Prostate gland (tissue), 2 donors: ENCODE measurements around the gene DHX40. TPM values are rescaled to one million over a fixed set of nuclear protein-coding genes. Genes with fewer than 3 reads are reported as not detected.

ENCODE experiments used
- DNase-seq: peaks from one replicate; pipeline ENCODE4 v3.0.0-alpha.2; 2019; ENCODE audit warnings: low spot score
- H3K27ac ChIP-seq, 2 donors: fragments of 200-600 bp; sonication (generic); 2 replicates each; pipeline ENCODE4 v1.5.1; 2017 to 2019
- H3K27me3 ChIP-seq: fragments of 200-600 bp; sonication (generic); replicated peaks from 2 replicates; pipeline ENCODE4 v1.5.1; 2019; ENCODE audit not compliant: insufficient read depth
- H3K36me3 ChIP-seq, 2 donors: fragments of 200-600 bp; sonication (generic); 1 replicate in 1 of 2; 2 replicates in 1 of 2; pipeline versions ENCODE4 v1.5.1 to v1.8.1; 2017 to 2019
- H3K4me1 ChIP-seq: fragments of 200-600 bp; sonication (generic); replicated peaks from 2 replicates; pipeline ENCODE4 v1.5.1; 2019
- H3K4me3 ChIP-seq, 2 donors: fragments of 200-600 bp; sonication (generic); 2 replicates each; pipeline ENCODE4 v1.5.1; 2017 to 2019
- H3K9me3 ChIP-seq: fragments of 200-600 bp; sonication (generic); 2 replicates; pipeline ENCODE4 v1.5.1; 2017
- CTCF ChIP-seq, 4 experiments: fragments of 200-600 bp in 2 of 4; fragments of 450-650 bp in 2 of 4; sonication (generic) in 2 of 4; IDR thresholded peaks; 1 replicate in 3 of 4; 2 replicates in 1 of 4; pipeline ENCODE4 v1.5.1; 2016 to 2019; ENCODE audit warnings: antibody characterized with exemption in 4 of 4, mild to moderate bottlenecking in 2 of 4, moderate library complexity in 2 of 4
- POLR2A ChIP-seq: fragments of 450-650 bp; IDR thresholded peaks from one replicate; pipeline ENCODE4 v1.6.1; 2016; ENCODE audit warnings: antibody characterized with exemption, mild to moderate bottlenecking
- POLR2AphosphoS5 ChIP-seq: sonication (generic); formaldehyde crosslinking; IDR thresholded peaks from one replicate; pipeline ENCODE4 v1.6.1; 2017; ENCODE audit warnings: antibody characterized with exemption
- WGBS: methylation state at CpG from one replicate; pipeline ENCODE4 v1.1.5; 2018; 5-methylcytosine and 5-hydroxymethylcytosine counted together
- intact Hi-C: fragments of 100-400 bp; cut with DNase I; formaldehyde crosslinking; loops from one replicate; pipeline ENCODE4 v1.14.2; 2022
- total RNA-seq, 2 donors: library from RNA; depleted of rRNA; stranded (reverse); fragments of >200 nt; gene quantifications; one replicate each; pipeline ENCODE4 v1.1.0, GENCODE V29; 2016

DHX40 gene
- total RNA-seq, 2 donors from 2014 or later: 43.7 to 53.7 TPM

DNA sequence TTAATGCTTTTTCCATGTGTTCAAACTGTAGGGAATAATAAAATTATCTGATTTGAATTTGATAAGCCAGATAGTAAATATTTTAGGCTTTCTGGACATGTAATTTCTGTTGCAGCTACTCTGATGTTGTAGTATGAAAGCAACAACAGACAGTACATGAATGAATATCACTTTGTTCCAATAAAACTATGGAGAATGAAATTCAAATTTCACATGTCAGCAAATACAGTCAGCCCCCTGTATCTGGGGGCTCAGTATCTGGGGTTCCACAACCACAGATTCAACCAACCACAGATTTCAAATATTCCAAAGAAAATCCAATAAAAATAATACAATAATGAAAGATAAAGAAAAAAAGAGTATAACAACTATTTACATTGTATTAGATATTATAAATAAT, 46.1 kb downstream of the DHX40 start:
- DNase-seq: no peak
- no peak overlapping the region for H3K27ac ChIP-seq
- H3K9me3 ChIP-seq: no peaks in the 10 kb centered on the region
- H3K27me3 ChIP-seq: no peaks in the 10 kb centered on the region
- H3K4me3 ChIP-seq: no peak overlapping the region
- H3K4me1 ChIP-seq: no peaks in the 10 kb centered on the region
- no peaks in the 10 kb centered on the region for H3K36me3 ChIP-seq
- intact Hi-C loops: no loop called here
- TF ChIP-seq POLR2A (no peak), CTCF (IDR thresholded peaks at IDR 0.05) (no peak), POLR2AphosphoS5 (no peak)

GRCh38 chr17:59616253-59616920, 51.0 kb downstream of the DHX40 start:
- no peak overlapping the region for H3K27ac ChIP-seq
- H3K4me1 ChIP-seq: no peaks in the 10 kb centered on the region
- no peak for DNase-seq
- H3K4me3 ChIP-seq: no peak overlapping the region
- intact Hi-C loops: no loop called here
- H3K9me3 ChIP-seq: no peaks in the 10 kb centered on the region
- 91% methylated on average over 7 of the region's 7 CpGs for WGBS
- no peaks in the 10 kb centered on the region for H3K27me3 ChIP-seq
- H3K36me3 ChIP-seq: no peaks in the 10 kb centered on the region
- no peak for TF ChIP-seq POLR2AphosphoS5
- TF ChIP-seq CTCF (IDR thresholded peaks at IDR 0.05): no peak
- TF ChIP-seq POLR2A: no peak

GRCh38 chr17:59617156-59617732, 51.8 kb downstream of the DHX40 start:
- H3K27me3 ChIP-seq: no peaks in the 10 kb centered on the region
- H3K4me3 ChIP-seq: no peak overlapping the region
- no peak for DNase-seq
- H3K36me3 ChIP-seq: no peaks in the 10 kb centered on the region
- intact Hi-C loops: no loop called here
- no peaks in the 10 kb centered on the region for H3K9me3 ChIP-seq
- peak overlapping the region; percentile 98 to 99 for H3K27ac ChIP-seq
- TF ChIP-seq CTCF (IDR thresholded peaks at IDR 0.05) (no peak), POLR2A (no peak), POLR2AphosphoS5 (peak; percentile 23)
- no peaks in the 10 kb centered on the region for H3K4me1 ChIP-seq
- 53% methylated on average over 1 of the region's 1 CpG for WGBS

DNA sequence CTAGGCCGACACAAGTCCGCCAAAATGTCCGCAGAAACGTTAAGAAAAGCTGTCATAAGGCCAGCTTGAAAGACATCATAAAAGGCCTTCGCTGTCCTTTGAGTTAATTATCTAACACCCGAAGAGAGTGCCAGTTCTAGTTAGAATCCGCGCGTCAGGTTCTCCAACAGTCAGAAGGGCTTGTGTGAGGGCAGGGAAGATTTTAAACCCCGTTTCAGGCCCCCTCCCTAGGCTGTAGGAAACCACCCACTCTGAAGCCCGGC, 53.6 kb downstream of the DHX40 start:
- TF ChIP-seq CTCF (IDR thresholded peaks at IDR 0.05) (no peak), POLR2AphosphoS5 (no peak), POLR2A (no peak)
- H3K27ac ChIP-seq: peak overlapping the region; percentile 98 to 99
- no peaks in the 10 kb centered on the region for H3K27me3 ChIP-seq
- no peaks in the 10 kb centered on the region for H3K9me3 ChIP-seq
- peaks cover 4% of the 10 kb centered on the region for H3K4me1 ChIP-seq
- H3K4me3 ChIP-seq: peak overlapping the region; percentile 88 to 98
- no peak for DNase-seq
- H3K36me3 ChIP-seq: no peaks in the 10 kb centered on the region
- WGBS: 0% methylated on average over 11 of the region's 11 CpGs
- intact Hi-C loops: no loop called here
